Measurements from ENCODE around the gene ZNF483. TPM values are rescaled to one million over a fixed set of nuclear protein-coding genes. Genes with fewer than 3 reads are reported as not detected.

Gene ZNF483
- 3.1 and 4.4 TPM in 2 replicates for total RNA-seq

DNA sequence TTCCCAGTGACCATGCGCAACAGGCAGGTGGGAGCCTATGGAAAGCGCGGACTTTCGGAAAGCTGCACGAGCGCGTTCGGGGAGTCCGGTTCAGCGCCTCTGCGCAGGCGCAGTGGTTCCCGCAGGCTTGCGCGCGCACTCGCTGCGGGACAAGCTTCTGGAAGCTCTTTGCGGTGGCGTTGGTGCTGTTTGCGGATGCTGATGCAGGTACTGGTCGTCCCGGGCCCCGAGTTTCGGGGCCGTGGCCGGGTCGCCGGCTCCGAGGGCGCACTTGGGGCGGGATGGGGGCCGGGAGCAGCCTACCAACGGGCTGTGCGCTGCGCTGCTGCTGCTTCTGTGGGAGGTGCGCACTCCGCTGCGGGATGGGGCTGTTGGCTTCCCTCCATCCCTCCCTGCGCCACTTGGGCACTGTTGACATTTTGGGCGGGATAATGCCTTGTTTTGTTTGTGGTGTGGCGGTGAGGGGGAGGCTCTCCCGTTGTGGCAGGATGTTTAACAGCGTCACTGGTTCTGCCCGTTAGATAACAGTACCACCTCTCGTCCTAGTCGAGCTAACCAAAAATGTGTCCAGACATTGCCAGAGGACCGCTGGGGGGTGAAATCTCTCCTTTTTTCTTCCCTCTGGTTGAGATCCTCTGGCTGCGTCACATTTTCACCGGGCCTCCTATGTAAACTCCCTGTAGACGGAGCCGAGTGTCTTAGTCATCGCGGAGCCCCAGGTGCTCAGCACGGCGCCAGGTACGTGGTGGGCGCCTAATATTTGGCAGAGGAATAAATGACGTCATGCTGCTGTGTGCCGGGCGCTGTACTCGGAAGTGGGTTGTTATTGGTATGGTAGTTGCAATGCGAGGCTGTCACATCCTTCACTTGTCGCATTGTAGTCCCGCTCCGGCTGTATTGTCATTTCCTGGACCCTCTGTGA, at the start of gene ZNF483:
TSS of gene ZNF483 (plus strand) at position 124 of the 922 bp plus-strand sequence. CDS start 2,217 bp downstream, outside the sequence.

DNA sequence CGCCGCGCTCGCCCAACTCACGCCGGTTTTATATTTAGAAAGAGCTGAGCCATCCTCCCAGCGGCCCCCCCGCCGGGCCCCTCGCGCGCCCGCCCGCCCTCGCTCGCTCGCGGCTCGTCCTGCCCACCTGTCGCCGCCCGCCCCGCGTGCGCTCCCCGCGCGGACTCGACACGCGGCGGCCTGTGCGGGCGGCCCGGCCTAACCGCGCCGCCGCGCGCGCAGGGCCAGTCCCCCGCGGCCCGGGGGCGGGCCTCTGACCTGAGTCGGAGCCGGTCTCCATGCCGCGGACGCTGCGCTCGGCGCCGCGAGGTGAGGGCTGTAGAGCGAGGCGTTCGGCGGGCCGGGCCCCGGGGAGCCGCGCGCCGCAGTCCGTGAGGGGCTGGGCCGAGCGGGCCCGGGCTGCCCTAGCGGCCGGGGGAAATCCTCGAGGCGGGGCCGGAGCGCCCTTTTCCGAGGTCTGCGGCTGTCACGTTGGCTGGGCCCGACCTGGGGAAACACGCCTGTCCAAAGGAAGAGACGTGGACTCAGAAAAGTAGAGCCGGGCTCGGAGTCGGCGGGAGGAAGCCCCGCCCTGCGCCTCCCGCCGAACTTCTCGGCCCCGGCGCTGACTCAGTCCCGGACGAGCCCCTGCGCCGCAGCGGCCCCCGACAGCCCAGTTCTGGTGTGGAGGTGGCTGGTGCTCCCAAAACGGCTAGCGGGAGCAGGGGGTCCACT, 41.0 kb upstream of the ZNF483 start, which contains the start of gene ECPAS:
TSS of gene ECPAS (minus strand) at position 526 of the 714 bp plus-strand sequence. CDS start 11,465 bp downstream, outside the sequence.

DNA sequence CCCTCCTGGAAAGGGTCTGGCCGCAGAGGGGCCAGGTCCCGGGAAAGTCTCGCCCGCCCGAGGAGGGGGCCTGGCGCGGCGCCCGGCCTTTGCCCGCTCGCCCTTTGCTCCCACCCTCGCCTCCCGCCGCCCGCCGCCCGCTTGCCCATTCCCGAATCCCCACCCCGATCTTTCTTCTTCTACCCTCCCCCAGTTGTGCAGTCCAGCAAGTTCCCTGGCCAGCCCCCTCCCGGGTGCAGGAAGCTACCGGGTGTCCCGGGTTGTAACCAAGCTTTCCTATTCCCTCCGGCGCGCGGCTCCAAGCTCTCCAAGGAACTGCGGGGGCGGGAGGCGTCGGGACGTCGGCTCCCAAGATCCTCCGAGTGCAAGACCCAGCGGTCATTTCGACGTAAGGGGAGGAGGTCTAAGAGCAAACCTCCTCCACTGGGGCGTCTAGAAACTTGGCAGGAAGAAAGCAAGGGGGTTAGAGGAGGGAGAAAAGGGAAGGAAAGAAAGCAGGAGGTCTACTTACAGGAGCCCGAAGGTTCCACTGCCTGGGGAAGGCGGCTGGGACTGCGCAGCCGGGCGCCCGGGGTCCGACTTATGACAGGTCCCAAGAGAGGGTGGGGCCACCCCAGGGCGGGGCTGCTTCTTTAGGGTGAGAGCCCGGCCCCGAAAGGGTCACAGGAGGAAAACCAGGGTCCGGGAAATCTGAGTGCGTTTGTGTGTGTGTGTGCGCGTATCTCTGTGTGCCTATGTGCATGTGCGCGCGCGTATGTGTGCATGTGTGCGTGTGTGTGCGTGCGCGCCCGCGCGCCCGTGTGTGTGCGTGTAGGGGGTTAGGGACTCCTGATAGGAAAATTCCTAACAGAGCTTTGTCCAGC, 74.3 kb downstream of the ZNF483 start, which contains the start of gene PTGR1:
TSS of gene PTGR1 (minus strand) at position 556 of the 863 bp plus-strand sequence. CDS start 2,225 bp downstream, outside the sequence.

Other genes with a start within 250 kb of the ZNF483 start
- gene OR2K2, start 195.0 kb upstream of the ZNF483 start, total RNA-seq = not detected in 2 replicates
- gene ECPAS, start 40.8 kb upstream of the ZNF483 start, total RNA-seq = 90.5 and 104 TPM in 2 replicates
- 35.9 and 43.5 TPM in 2 replicates for gene PTGR1, start 74.5 kb downstream of the ZNF483 start, total RNA-seq
- 5.7 and 6.6 TPM in 2 replicates for gene DNAJC25, start 106.2 kb downstream of the ZNF483 start, total RNA-seq
- gene GNG10, start 136.4 kb downstream of the ZNF483 start, total RNA-seq = 63.0 and 74.1 TPM in 2 replicates